CD14-positive monocyte (primary cell): Measurements from ENCODE around the gene MCF2L. TPM values are rescaled to one million over a fixed set of nuclear protein-coding genes. Genes with fewer than 3 reads are reported as not detected.

Experiments
- DNase-seq, 3 donors: peaks; one replicate each; pipeline ENCODE4 v3.0.0-alpha.2; 2011 to 2022
- H2AFZ ChIP-seq: 2 replicates; pipeline ENCODE4 v1.6.0; 2012; ENCODE audit warnings: mild to moderate bottlenecking, low read depth, low read length, inconsistent platforms; ENCODE audit not compliant: insufficient read depth, poor library complexity, severe bottlenecking
- H3K27ac ChIP-seq, 2 donors: 1 replicate in 1 of 2; 2 replicates in 1 of 2; pipeline ENCODE4 v1.5.1; 2012 to 2013; ENCODE audit warnings: low read length in 2 of 2, control low read depth in 1 of 2, inconsistent platforms in 1 of 2, low read depth in 1 of 2, mild to moderate bottlenecking in 1 of 2
- H3K27me3 ChIP-seq, 2 donors: one replicate each; pipeline versions ENCODE4 v1.6.0 to v1.6.1; 2011 to 2013; ENCODE audit warnings: low read length in 2 of 2; ENCODE audit not compliant: control insufficient read depth in 2 of 2, insufficient read depth in 2 of 2
- H3K36me3 ChIP-seq, 2 donors: replicated peaks in 1 of 2; 1 replicate in 1 of 2; 2 replicates in 1 of 2; pipeline versions ENCODE4 v1.5.1 to v1.6.1; 2012 to 2013; ENCODE audit warnings: low read length in 2 of 2, control low read depth in 1 of 2, inconsistent platforms in 1 of 2, mild to moderate bottlenecking in 1 of 2; ENCODE audit not compliant: insufficient read depth in 2 of 2, control insufficient read depth in 1 of 2
- H3K4me1 ChIP-seq, 2 donors: 1 replicate in 1 of 2; 2 replicates in 1 of 2; pipeline versions ENCODE4 v1.5.1 to v1.6.1; 2012 to 2013; ENCODE audit warnings: low read length in 2 of 2, control low read depth in 1 of 2, inconsistent platforms in 1 of 2, mild to moderate bottlenecking in 1 of 2, moderate library complexity in 1 of 2; ENCODE audit not compliant: insufficient read depth in 2 of 2, control insufficient read depth in 1 of 2
- H3K4me2 ChIP-seq: replicated peaks from 2 replicates; pipeline ENCODE3; 2012; ENCODE audit warnings: low read length, moderate library complexity, mild to moderate bottlenecking; ENCODE audit not compliant: poor library complexity, severe bottlenecking; ENCODE audit errors: extremely low read depth
- H3K4me3 ChIP-seq, 3 experiments: fragments of 200-600 bp in 1 of 3; sonication (generic) in 1 of 3; replicated peaks in 1 of 3; 1 replicate in 2 of 3; 2 replicates in 1 of 3; pipeline ENCODE4 v1.5.1; 2011 to 2013; ENCODE audit warnings: low read length in 3 of 3, mild to moderate bottlenecking in 3 of 3, control low read depth in 2 of 3, low read depth in 2 of 3, inconsistent platforms in 1 of 3, moderate library complexity in 1 of 3
- H3K79me2 ChIP-seq: 2 replicates; pipeline ENCODE4 v1.6.0; 2012; ENCODE audit warnings: mild to moderate bottlenecking, control low read depth, inconsistent platforms, low read length, moderate library complexity; ENCODE audit not compliant: insufficient read depth
- H3K9ac ChIP-seq: 2 replicates; pipeline ENCODE4 v1.6.0; 2017; ENCODE audit warnings: low read length, mild to moderate bottlenecking; ENCODE audit not compliant: insufficient read depth, poor library complexity, severe bottlenecking
- H3K9me3 ChIP-seq, 2 donors: replicated peaks in 1 of 2; 1 replicate in 1 of 2; 2 replicates in 1 of 2; pipeline versions ENCODE4 v1.5.1 to v1.6.1; 2012 to 2013; ENCODE audit warnings: low read length in 2 of 2, control low read depth in 1 of 2; ENCODE audit not compliant: control insufficient read depth in 1 of 2, insufficient read depth in 1 of 2
- H4K20me1 ChIP-seq: 2 replicates; pipeline ENCODE4 v1.6.0; 2012; ENCODE audit warnings: mild to moderate bottlenecking, low read length, control low read depth, moderate library complexity; ENCODE audit not compliant: insufficient read depth
- H3K27ac Mint-ChIP-seq, 7 donors: one replicate each; pipeline ENCODE4 v1.8.0; 2020; ENCODE audit warnings: mild to moderate bottlenecking in 7 of 7, mixed read lengths in 7 of 7, moderate library complexity in 6 of 7, inconsistent platforms in 2 of 7
- H3K27me3 Mint-ChIP-seq, 3 donors: one replicate each; pipeline ENCODE4 v1.8.0; 2021 to 2022; ENCODE audit warnings: low read depth in 3 of 3, mild to moderate bottlenecking in 3 of 3, mixed read lengths in 3 of 3, moderate library complexity in 3 of 3, inconsistent platforms in 1 of 3
- H3K36me3 Mint-ChIP-seq, 2 donors: one replicate each; pipeline ENCODE4 v1.8.0; 2020; ENCODE audit warnings: mixed read lengths in 2 of 2, inconsistent platforms in 1 of 2, mild to moderate bottlenecking in 1 of 2
- H3K4me1 Mint-ChIP-seq: one replicate; pipeline ENCODE4 v1.8.0; 2020; ENCODE audit warnings: mild to moderate bottlenecking, mixed read lengths
- H3K4me3 Mint-ChIP-seq, 2 donors: one replicate each; pipeline ENCODE4 v1.8.0; 2020; ENCODE audit warnings: mild to moderate bottlenecking in 2 of 2, mixed read lengths in 2 of 2, moderate library complexity in 1 of 2
- H3K9me3 Mint-ChIP-seq, 7 donors: one replicate each; pipeline ENCODE4 v1.8.0; 2020 to 2022; ENCODE audit warnings: mixed read lengths in 7 of 7, mild to moderate bottlenecking in 6 of 7, moderate library complexity in 6 of 7, inconsistent platforms in 2 of 7
- WGBS: methylation state at CpG from one replicate; pipeline ENCODE4 v1.1.5; 2013; ENCODE audit warnings: missing lambda C conversion rate; ENCODE audit not compliant: insufficient coverage; 5-methylcytosine and 5-hydroxymethylcytosine counted together
- intact Hi-C, 2 donors: fragments of 100-400 bp; cut with micrococcal nuclease; formaldehyde crosslinking; loops; one replicate each; pipeline versions ENCODE4 v1.15.0 to v1.15.1; 2023
- polyA plus RNA-seq, 3 donors: library from polyadenylated mRNA; depleted of rRNA in 1 of 3; unstranded in 2 of 3; stranded (reverse) in 1 of 3; fragments of 300-500 nt in 2 of 3; fragments of >200 nt in 1 of 3; fragmentation: Illumina TruSeq in 2 of 3; gene quantifications; 1 replicate in 2 of 3; 2 replicates in 1 of 3; pipeline ENCODE4 v1.2.3, GENCODE V29; 2012 to 2021
- TF ChIP-seq, protein P1 (sequence below): fragments of 200-600 bp; IDR thresholded peaks from one replicate; pipeline ENCODE4 v1.8.0; 2022; ENCODE audit warnings: antibody characterized with exemption, mild to moderate bottlenecking

Gene MCF2L
- polyA plus RNA-seq, 3 donors = not detected

DNA sequence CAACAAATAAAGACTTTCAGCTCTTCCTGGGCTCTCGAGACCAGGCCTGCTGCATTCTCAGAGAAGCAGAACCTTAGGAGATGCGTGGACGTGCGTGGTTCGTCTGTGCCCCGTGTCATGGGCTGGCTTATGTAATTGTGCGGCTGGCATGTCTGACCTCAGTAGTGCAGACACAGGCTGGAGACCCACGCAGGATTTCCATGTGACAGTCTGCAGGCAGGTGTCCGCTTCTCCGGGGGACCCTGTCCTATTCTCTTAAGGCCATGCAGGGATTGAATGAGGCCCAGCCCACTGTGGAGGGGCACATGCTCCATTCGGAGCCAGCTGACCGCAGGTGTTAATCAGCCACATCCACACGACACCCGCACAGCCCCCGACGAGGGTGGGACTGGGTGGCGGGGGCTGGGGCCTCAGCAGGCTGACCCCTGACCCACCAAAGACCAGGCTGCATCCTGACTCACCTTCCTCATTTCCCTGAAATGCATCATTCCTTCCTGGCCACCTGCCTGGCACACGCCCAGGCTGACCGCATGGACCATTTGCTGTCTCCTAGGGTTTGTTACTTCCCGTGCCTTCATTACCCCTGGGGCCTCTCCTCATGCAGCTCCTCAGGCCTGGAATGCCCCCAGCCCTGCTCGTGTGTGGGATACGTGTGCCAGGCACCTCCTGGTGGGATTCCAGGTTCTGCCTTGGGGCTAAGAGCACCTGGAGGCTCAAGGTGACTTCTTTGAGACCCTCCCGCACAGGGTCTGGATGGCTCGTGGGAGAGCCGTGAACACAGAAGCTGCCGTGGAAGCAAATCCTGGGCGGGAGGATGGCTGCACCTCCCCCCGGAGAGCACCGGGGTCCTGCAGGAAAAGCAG lies 10.7 kb upstream of the MCF2L start:
- intact Hi-C loops = no loop called here
- H3K4me3 ChIP-seq = no peak overlapping the region
- no peaks in the 10 kb centered on the region for H3K79me2 ChIP-seq
- no peaks in the 10 kb centered on the region for H3K4me1 ChIP-seq
- Mint-ChIP-seq H3K4me1 (no peaks in the 10 kb centered on the region), H3K4me3 (no peak overlapping the region), H3K27ac (no peak overlapping the region), H3K36me3 (no peaks in the 10 kb centered on the region), H3K9me3 (peaks cover 0 to 2% (median 0%) of the 10 kb centered on the region in 7 donors), H3K27me3 (peaks cover 2 to 3% (median 3%) of the 10 kb centered on the region in 3 donors)
- WGBS = 90% methylated on average over 29 of the region's 29 CpGs
- no peaks in the 10 kb centered on the region for H4K20me1 ChIP-seq
- TF ChIP-seq, protein P1, sequence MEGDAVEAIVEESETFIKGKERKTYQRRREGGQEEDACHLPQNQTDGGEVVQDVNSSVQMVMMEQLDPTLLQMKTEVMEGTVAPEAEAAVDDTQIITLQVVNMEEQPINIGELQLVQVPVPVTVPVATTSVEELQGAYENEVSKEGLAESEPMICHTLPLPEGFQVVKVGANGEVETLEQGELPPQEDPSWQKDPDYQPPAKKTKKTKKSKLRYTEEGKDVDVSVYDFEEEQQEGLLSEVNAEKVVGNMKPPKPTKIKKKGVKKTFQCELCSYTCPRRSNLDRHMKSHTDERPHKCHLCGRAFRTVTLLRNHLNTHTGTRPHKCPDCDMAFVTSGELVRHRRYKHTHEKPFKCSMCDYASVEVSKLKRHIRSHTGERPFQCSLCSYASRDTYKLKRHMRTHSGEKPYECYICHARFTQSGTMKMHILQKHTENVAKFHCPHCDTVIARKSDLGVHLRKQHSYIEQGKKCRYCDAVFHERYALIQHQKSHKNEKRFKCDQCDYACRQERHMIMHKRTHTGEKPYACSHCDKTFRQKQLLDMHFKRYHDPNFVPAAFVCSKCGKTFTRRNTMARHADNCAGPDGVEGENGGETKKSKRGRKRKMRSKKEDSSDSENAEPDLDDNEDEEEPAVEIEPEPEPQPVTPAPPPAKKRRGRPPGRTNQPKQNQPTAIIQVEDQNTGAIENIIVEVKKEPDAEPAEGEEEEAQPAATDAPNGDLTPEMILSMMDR = no peak
- H3K4me2 ChIP-seq = no peak overlapping the region
- H3K9me3 ChIP-seq = no peaks in the 10 kb centered on the region
- no peaks in the 10 kb centered on the region for H3K27me3 ChIP-seq
- H2AFZ ChIP-seq = no peak overlapping the region
- no peak overlapping the region for H3K9ac ChIP-seq
- H3K27ac ChIP-seq = no peak overlapping the region
- DNase-seq = no peak
- H3K36me3 ChIP-seq = no peaks in the 10 kb centered on the region

DNA sequence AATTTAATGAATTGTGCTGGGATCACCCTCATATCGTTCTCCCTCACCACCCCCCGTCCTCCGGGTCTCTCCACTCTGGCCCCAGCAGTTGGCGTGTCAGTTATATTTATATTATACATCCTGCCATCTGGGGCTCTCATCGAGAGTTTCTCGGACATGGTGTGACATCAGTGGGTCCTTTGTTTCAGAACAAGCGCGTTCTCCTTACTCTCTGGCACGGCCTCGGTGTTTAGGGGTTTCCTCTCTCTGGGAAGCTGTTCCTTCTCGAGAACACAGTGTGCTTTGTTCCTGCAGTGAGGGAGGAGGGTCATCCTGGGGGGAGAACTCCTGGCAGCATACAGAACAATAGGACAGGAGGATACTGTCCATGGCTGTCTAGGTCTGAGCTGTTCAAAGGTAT lies 9.8 kb upstream of the MCF2L start:
- TF ChIP-seq, protein P1 = no peak
- Histone ChIP-seq H3K4me2 (no peak overlapping the region), H3K4me3 (no peak overlapping the region), H3K79me2 (no peaks in the 10 kb centered on the region), H3K9me3 (no peaks in the 10 kb centered on the region), H3K4me1 (no peaks in the 10 kb centered on the region), H3K27ac (no peak overlapping the region), H3K9ac (no peak overlapping the region), H3K27me3 (no peaks in the 10 kb centered on the region), H4K20me1 (no peaks in the 10 kb centered on the region), H3K36me3 (no peaks in the 10 kb centered on the region), H2AFZ (no peak overlapping the region)
- H3K9me3 Mint-ChIP-seq = peaks cover 0 to 2% (median 0%) of the 10 kb centered on the region in 7 donors
- H3K27me3 Mint-ChIP-seq = peaks cover 2 to 5% (median 3%) of the 10 kb centered on the region in 3 donors
- intact Hi-C loops = no loop called here
- DNase-seq = no peak
- no peak overlapping the region for H3K4me3 Mint-ChIP-seq
- WGBS = 82% methylated on average over 8 of the region's 11 CpGs
- no peak overlapping the region for H3K27ac Mint-ChIP-seq
- no peaks in the 10 kb centered on the region for H3K4me1 Mint-ChIP-seq
- no peaks in the 10 kb centered on the region for H3K36me3 Mint-ChIP-seq
